PC-3 (cell line): Measurements from ENCODE around the gene ACY1. TPM values are rescaled to one million over a fixed set of nuclear protein-coding genes. Genes with fewer than 3 reads are reported as not detected.

ENCODE experiments used
- ATAC-seq: fragments of 200-7000 bp; cut with Tn5 transposase; 2 replicates; pipeline ENCODE4 v1.9.1; 2020; ENCODE audit warnings: mild to moderate bottlenecking, moderate library complexity
- BruUV-seq: library from RNA; stranded (reverse); fragments of 400-500 nt; replicated peaks from 2 replicates; lab custom pipeline; 2021; lab: Mats Ljungman, UMichigan
- CTCF ChIA-PET: fragments of 300-600 bp; sonication (Branson Sonifier 250); formaldehyde crosslinking; loops from one replicate; lab custom pipeline; 2022; ENCODE audit warnings: antibody characterized with exemption; lab: Charles Lee
- POLR2A ChIA-PET: fragments of 300-600 bp; sonication (Branson Sonifier 250); formaldehyde crosslinking; loops from one replicate; lab custom pipeline; 2022; ENCODE audit warnings: antibody characterized with exemption; ENCODE audit not compliant: unreplicated experiment; lab: Charles Lee
- DNase-seq: peaks from one replicate; pipeline ENCODE4 v3.0.0-alpha.2; 2015
- H2AFZ ChIP-seq: fragments of 300-600 bp; sonication (generic); 2 replicates; pipeline ENCODE4 v1.6.0; 2016; ENCODE audit warnings: antibody characterized with exemption, low read length
- H3F3A ChIP-seq: fragments of 300-600 bp; sonication (generic); one replicate; pipeline ENCODE4 v1.6.0; 2017; ENCODE audit warnings: antibody characterized with exemption, low read length, control low read depth, mild to moderate bottlenecking; ENCODE audit not compliant: unreplicated experiment
- H3K27ac ChIP-seq: fragments of 300-600 bp; sonication (generic); 2 replicates; pipeline ENCODE4 v1.5.1; 2016; ENCODE audit warnings: mild to moderate bottlenecking, low read length
- H3K27me3 ChIP-seq: fragments of 300-600 bp; sonication (generic); 2 replicates; pipeline ENCODE4 v1.6.1; 2016; ENCODE audit warnings: low read length, mixed read lengths
- H3K36me3 ChIP-seq: fragments of 300-600 bp; sonication (generic); 2 replicates; pipeline ENCODE4 v1.6.1; 2016; ENCODE audit warnings: low read depth, mixed run types, low read length, mixed read lengths
- H3K4me1 ChIP-seq: fragments of 300-600 bp; sonication (generic); 2 replicates; pipeline ENCODE4 v1.5.1; 2016; ENCODE audit warnings: low read length; ENCODE audit not compliant: insufficient read depth
- H3K4me2 ChIP-seq: fragments of 300-600 bp; sonication (generic); 2 replicates; pipeline ENCODE4 v1.6.0; 2016; ENCODE audit warnings: low read length
- H3K4me3 ChIP-seq: fragments of 300-600 bp; sonication (generic); 2 replicates; pipeline ENCODE4 v1.5.1; 2016; ENCODE audit warnings: mild to moderate bottlenecking, low read length, mixed read lengths
- H3K79me2 ChIP-seq: fragments of 300-600 bp; sonication (generic); 2 replicates; pipeline ENCODE4 v1.6.1; 2017; ENCODE audit warnings: low read length, mixed read lengths
- H3K9ac ChIP-seq: fragments of 300-600 bp; sonication (generic); 2 replicates; pipeline ENCODE4 v1.6.0; 2016; ENCODE audit warnings: mild to moderate bottlenecking, low read length
- H3K9me2 ChIP-seq: fragments of 300-600 bp; sonication (generic); replicated peaks from 2 replicates; pipeline ENCODE4 v1.6.1; 2016; ENCODE audit warnings: mixed run types, low read length, mixed read lengths
- H3K9me3 ChIP-seq: fragments of 300-600 bp; sonication (generic); 2 replicates; pipeline ENCODE4 v1.6.1; 2016; ENCODE audit warnings: low read length, mixed read lengths
- H4K20me1 ChIP-seq: fragments of 300-600 bp; sonication (generic); 2 replicates; pipeline ENCODE4 v1.6.1; 2016; ENCODE audit warnings: low read length, mixed read lengths
- EZH2 ChIP-seq: fragments of 300-600 bp; sonication (generic); IDR thresholded peaks from one replicate; pipeline ENCODE4 v1.6.1; 2017; ENCODE audit warnings: antibody characterized with exemption, mild to moderate bottlenecking, low read length; ENCODE audit not compliant: unreplicated experiment
- EZH2phosphoT487 ChIP-seq: fragments of 300-600 bp; sonication (generic); IDR thresholded peaks from 2 replicates; pipeline ENCODE4 v1.6.1; 2018; ENCODE audit warnings: mild to moderate bottlenecking, antibody characterized with exemption, low read length, borderline replicate concordance
- intact Hi-C: fragments of 100-400 bp; cut with micrococcal nuclease; formaldehyde crosslinking; loops from 2 replicates; pipeline ENCODE4 v1.9.0; 2023
- total RNA-seq: library from RNA; depleted of rRNA; stranded (reverse); fragments of >200 nt; gene quantifications from 2 replicates; pipeline ENCODE4 v1.2.3, GENCODE V29; 2014
- TF ChIP-seq, protein P1 (sequence below): fragments of 300-600 bp; sonication (generic); conservative IDR thresholded peaks from 2 replicates; pipeline ENCODE4 v1.5.1; 2017; ENCODE audit warnings: antibody characterized with exemption, low read depth, mild to moderate bottlenecking, low read length

ACY1 gene
- total RNA-seq, 1 experiment from 2014 or later: 71.3 TPM

DNA sequence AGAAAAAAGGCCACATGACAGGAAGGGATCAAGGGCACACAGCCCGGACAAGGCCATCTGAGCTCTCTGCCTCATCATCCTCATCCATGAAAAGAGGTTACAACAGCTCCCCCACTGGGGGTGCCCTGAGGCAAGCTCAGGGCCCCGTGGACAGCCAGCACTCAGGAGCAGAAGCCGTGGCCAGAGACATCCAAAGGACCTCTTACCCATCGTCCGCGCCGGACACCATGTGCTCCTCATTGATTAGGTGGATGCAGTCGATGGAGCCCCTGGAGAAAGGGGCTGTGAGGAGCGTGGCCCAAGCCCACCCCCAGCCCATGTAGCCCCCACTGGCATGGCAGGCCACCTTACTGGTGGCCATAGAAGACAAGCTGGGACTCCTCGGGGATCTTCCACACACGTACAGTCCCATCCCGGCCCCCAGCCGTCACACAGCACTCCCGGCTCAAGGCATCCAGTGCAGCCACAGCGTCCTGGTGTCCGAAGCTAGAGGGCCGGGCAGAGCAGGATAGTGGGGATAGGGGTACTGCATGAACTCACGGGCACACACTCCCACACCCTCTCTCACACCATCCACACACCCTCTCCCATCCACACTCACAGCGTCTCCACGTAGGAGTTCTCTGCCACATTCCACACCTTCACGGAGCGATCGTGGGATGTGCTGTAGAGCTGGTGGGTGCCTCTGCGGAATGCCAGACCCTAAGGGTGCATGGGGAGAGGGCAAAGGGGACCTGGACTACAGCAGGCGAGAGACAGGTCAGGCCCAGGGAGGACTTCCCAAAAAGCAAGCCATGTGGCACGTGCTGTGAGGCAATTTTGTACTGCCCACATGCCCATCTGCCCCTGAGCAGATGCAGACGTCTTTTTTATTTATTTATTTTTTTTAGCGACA lies 48.1 kb upstream of the ACY1 start:
- intact Hi-C loops: no loop called here
- Histone ChIP-seq H3K27ac (no peak overlapping the region), H3K4me3 (no peak overlapping the region), H4K20me1 (peaks cover 20% of the 10 kb centered on the region), H2AFZ (no peak overlapping the region), H3F3A (no peaks in the 10 kb centered on the region), H3K79me2 (peaks cover 25% of the 10 kb centered on the region), H3K9me3 (no peaks in the 10 kb centered on the region), H3K4me2 (no peak overlapping the region), H3K27me3 (no peaks in the 10 kb centered on the region), H3K4me1 (peaks cover 14% of the 10 kb centered on the region), H3K9ac (no peak overlapping the region), H3K9me2 (no peaks in the 10 kb centered on the region), H3K36me3 (peaks cover 63% of the 10 kb centered on the region)
- ChIA-PET CTCF (interaction anchor here (0.6 to 0.7 kb wide), 2 partner anchors 460 to 664 kb away, joined by 3 to 6 read pairs; no protein-coding TSS in a partner anchor), POLR2A (no interaction called here)
- BruUV-seq: no TSS peak
- ATAC-seq (no peak), DNase-seq (no peak)
- TF ChIP-seq EZH2phosphoT487 (no peak), EZH2 (no peak)
- TF ChIP-seq, protein P1, sequence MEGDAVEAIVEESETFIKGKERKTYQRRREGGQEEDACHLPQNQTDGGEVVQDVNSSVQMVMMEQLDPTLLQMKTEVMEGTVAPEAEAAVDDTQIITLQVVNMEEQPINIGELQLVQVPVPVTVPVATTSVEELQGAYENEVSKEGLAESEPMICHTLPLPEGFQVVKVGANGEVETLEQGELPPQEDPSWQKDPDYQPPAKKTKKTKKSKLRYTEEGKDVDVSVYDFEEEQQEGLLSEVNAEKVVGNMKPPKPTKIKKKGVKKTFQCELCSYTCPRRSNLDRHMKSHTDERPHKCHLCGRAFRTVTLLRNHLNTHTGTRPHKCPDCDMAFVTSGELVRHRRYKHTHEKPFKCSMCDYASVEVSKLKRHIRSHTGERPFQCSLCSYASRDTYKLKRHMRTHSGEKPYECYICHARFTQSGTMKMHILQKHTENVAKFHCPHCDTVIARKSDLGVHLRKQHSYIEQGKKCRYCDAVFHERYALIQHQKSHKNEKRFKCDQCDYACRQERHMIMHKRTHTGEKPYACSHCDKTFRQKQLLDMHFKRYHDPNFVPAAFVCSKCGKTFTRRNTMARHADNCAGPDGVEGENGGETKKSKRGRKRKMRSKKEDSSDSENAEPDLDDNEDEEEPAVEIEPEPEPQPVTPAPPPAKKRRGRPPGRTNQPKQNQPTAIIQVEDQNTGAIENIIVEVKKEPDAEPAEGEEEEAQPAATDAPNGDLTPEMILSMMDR: no peak

DNA sequence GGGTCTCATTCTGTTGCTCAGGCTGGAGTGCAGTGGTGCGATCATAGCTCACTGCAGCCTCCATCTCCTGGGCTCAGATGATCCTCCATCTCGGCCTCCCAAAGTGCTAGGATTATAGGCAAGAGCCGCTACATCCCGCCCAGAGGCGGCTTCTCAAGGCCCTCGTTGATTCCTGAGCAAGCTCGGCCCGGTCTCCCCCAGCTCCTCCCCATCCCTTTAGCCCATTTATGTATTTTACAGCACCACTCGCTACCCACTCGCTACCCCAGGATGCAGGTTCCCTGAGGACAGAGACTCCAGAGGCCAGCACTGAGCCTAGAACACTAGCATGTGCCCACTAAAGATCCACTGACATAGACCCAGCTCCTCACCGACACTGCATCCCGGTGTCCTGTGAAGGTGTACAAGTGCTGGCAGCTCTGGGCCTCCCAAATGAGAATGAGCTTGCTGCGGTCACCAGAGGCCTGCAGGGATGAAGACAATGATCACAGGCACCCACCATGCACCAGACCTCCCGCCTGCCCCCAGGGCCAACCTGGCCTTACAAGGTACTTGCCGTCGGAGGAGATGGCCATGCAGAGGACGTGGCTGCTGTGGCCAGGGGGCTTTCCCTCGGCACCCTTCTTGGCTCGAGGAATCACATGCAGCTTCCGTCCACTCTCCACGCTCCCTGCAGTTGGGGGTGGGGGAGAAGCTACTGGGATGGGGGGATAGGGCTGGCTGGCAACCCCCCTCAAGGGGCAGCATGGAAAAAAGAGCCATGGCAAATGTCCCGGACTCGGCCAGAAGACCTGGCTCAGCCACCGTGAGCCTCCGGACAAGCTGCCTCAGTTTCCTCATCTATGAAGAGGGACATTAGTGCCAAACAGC lies 47.2 kb upstream of the ACY1 start:
- no peaks in the 10 kb centered on the region for H3K9me2 ChIP-seq

More for the DNA sequence above, 47.2 kb upstream of the ACY1 start:
- no peak overlapping the region for H3K4me2 ChIP-seq
- no peaks in the 10 kb centered on the region for H3F3A ChIP-seq
- intact Hi-C loops: no loop called here
- DNase-seq: no peak
- H3K4me3 ChIP-seq: no peak overlapping the region
- CTCF ChIA-PET: interaction anchor here (0.6 to 0.7 kb wide), 2 partner anchors 461 to 665 kb away, joined by 3 to 6 read pairs; no protein-coding TSS in a partner anchor
- POLR2A ChIA-PET: no interaction called here
- H3K27ac ChIP-seq: no peak overlapping the region
- no peak overlapping the region for H2AFZ ChIP-seq
- no peak for ATAC-seq
- H3K79me2 ChIP-seq: peaks cover 34% of the 10 kb centered on the region
- no peaks in the 10 kb centered on the region for H3K9me3 ChIP-seq
- no TSS peak for BruUV-seq
- no peak overlapping the region for H3K9ac ChIP-seq
- no peaks in the 10 kb centered on the region for H3K27me3 ChIP-seq
- TF ChIP-seq, protein P1: no peak
- H4K20me1 ChIP-seq: peaks cover 28% of the 10 kb centered on the region
- H3K36me3 ChIP-seq: peaks cover 60% of the 10 kb centered on the region
- peaks cover 19% of the 10 kb centered on the region for H3K4me1 ChIP-seq
